ENCODE data around the gene PCDHA13.
"Not testable (repeated sequence)": the region's sequence is repeated elsewhere in the genome, so short reads cannot be mapped to it uniquely, and the experiment has no call there.

PCDHA13 gene

DNA sequence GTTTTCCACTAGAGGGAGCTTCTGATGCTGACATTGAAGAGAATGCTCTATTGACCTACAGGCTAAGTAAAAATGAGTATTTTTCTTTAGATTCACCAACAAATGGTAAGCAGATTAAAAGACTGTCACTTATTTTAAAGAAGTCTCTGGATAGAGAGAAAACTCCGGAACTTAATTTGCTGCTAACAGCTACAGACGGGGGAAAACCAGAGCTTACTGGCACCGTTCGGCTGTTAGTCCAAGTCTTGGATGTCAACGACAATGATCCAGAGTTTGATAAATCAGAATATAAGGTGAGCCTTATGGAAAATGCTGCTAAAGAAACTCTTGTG, 12.4 kb upstream of the PCDHA13 start:
- no peak for DNase-seq

- DNase-seq = no peak
These were observed 11.4 kb upstream of the PCDHA13 start for GRCh38 chr5:140870221-140871201.

DNA sequence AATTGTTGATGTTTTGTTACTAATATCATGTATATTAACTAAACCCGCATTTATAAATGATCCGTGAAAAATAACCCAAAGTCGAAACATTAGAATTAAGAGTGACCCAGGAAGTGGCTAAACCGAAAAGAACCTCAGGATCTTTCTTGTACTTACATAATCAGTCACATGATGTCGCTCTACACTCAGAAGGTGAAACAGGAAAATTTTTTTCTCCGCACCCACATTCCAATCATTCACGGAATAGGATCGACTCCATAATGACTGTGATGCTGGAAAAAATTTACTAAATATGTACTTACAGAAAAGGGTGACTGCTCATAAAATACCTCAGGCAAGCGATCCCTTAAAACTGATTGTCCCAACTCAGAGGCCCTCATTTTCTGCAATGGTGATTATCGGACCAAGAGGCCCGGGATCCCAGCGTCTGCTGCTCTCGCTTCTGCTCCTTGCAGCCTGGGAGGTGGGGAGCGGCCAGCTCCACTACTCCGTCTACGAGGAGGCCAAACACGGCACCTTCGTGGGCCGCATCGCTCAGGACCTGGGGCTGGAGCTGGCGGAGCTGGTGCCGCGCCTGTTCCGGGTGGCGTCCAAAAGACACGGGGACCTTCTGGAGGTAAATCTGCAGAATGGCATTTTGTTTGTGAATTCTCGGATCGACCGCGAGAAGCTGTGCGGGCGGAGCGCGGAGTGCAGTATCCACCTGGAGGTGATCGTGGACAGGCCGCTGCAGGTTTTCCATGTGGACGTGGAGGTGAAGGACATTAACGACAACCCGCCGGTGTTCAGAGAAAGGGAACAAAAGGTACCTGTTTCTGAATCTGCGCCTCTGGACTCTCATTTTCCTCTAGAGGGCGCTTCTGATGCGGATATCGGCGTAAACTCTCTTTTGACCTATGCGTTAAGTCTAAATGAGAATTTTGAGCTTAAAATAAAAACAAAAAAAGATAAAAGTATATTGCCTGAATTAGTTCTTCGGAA, 6.5 kb upstream of the PCDHA13 start, which contains the start of gene PCDHA12:
Gene PCDHA12, plus strand, starts transcription at position 224 of the 981 bp plus-strand sequence. Its CDS starts 165 bp downstream, at position 389.
- DNase-seq = no peak

- not testable (repeated sequence) for DNase-seq
These were observed 5.2 kb upstream of the PCDHA13 start for GRCh38 chr5:140876541-140877261.

- no peak for DNase-seq
These were observed 4.7 kb upstream of the PCDHA13 start for GRCh38 chr5:140877262-140877581.

DNA sequence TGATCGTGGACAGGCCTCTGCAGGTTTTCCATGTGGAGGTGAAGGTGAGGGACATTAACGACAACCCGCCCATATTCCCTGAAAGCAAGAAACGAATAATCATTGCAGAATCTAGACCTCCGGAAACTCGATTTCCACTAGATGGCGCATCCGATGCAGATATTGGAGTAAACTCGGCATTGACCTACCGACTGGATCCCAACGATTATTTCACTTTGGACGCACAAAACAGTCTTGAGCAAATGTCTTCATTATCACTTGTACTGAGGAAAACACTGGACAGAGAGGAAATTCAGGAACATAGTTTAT, 621 bp downstream of the PCDHA13 start:
- no peak for DNase-seq

- no peak for DNase-seq
These were observed 1.4 kb downstream of the PCDHA13 start for GRCh38 chr5:140883373-140883772.

DNA sequence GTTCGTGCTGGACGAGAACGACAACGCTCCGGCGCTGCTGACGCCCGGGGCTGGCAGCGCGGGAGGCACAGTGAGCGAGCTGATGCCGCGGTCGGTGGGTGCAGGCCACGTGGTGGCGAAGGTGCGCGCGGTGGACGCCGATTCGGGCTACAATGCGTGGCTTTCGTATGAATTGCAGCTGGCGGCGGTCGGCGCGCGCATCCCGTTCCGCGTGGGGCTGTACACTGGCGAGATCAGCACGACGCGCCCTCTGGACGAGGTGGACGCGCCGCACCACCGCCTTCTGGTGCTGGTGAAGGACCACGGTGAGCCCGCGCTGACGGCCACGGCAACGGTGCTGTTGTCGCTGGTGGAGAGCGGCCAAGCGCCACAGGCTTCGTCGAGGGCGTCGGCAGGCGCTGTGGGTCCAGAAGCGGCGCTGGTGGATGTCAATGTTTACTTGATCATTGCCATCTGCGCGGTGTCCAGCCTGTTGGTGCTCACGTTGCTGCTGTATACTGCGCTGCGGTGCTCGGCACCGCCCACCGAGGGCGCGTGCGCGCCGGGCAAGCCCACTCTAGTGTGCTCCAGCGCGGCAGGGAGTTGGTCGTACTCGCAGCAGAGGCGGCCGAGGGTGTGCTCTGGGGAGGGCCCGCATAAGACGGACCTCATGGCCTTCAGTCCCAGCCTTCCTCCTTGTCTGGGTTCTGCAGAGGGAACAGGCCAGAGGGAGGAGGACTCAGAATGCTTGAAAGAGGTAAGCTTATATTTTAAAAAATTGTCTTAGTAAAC, 2.2 kb downstream of the PCDHA13 start:
- no peak for DNase-seq

DNA sequence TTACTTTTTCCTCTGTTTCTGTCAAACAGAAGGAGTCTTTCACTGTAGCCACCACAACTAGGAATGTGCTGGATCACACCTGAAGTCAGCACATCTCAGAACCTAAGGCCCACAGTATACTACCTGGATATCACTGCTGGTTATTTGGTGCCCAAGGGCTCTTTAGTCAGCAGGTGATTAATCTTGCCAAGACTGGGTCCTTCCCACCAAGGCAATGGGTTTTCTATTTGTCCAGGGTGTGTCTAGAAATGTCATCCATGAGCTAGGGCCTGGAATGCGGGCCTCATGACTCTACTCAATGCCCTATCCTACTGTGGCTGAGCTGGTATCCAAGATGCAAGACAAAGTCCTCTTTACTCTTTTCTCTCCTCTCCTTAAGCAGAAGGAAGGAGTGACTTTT, 34.4 kb downstream of the PCDHA13 start:
- DNase-seq = no peak

DNA sequence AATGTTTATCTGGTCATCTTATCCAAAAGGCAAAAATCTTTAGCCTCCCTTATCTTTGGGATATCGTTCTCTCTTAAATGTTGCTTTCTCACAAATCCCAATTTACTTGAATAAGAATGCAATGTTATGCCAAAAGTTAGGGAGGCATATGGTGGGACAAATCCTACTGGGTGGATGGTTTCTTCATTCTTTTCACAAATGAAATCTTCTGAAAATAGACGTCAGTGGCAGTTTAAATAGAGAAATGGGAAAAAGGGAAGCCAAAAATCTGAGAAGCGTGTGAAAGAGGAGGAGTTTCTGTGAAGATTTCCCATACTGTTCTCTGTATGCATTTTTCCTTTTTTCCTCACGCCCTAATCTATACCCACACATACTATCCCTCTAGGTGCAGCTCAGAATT, 41.7 kb downstream of the PCDHA13 start:
- DNase-seq = no peak

GRCh38 chr5:140925806-140926442, 44.0 kb downstream of the PCDHA13 start, which contains the start of gene PCDHAC1:
Gene PCDHAC1, plus strand, starts transcription at chr5:140926299. Its CDS starts 594 bp downstream, at chr5:140926893.
- no peak for DNase-seq

DNA sequence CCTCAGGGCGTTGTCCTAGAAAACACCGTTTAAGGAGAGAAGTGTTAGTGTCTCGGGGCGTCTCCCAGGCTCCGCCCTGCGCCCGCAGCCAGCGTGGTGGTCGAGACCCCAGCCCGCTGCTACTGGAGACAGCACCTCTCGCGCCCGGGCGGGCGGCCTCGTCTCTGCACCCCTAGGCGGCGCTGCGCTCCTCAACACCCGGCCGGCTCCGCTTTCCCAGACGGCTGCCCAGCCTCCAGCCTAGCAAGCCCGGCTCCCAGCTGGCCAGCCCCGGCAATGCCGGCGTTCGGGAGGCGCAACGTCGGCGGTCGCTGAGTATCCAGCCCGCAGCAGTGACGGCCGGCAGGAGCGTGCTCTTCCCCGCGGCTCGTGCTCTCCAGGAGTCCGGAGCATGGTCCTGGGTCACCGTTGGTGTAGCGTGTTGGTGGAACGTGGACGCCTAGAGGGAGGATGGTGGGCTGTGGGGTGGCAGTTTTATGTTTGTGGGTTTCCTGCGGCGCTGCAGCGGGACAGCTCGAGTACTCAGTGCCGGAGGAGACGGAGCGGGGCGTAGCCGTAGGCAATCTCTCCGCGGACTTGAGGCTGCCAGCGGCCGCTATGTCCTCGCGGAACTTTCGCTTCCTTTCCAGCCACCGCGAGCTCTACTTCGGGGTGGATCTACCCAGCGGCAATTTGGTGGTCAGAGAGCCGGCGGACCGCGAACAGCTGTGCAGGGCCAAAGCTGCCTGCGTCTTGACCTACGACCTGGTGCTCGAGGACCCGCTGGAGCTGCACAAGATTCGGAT, 44.7 kb downstream of the PCDHA13 start:
- DNase-seq = no peak

DNA sequence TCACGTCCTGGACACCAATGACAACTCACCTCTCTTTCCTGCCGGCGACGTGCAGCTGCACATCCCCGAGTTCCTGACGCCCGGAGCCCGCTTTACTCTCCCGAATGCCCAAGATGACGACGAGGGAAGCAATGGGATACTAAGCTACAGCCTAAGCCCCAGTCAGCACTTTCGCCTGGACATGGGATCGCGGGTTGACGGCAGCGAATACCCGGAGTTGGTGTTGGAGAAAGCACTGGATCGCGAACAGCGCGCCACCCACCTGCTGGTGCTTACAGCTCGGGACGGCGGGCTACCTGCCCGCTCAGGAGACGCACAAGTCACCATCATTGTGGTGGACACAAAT, 45.3 kb downstream of the PCDHA13 start:
- DNase-seq = no peak

All from activated CD8-positive, alpha-beta memory T cell treated with anti-CD3 and anti-CD28 coated beads, Interleukin-2, amount 50 U/mL, for 4 hours (primary cell).